HG02588 (cell line): Measurements from ENCODE around the gene DLG4.
"Not testable (repeated sequence)": the region's sequence is repeated elsewhere in the genome, so short reads cannot be mapped to it uniquely, and the experiment has no call there.

Source experiments
- ATAC-seq: cut with Tn5 transposase; IDR thresholded peaks from one replicate; pipeline ENCODE4 v1.9.1; 2021; ENCODE audit warnings: mild to moderate bottlenecking, moderate library complexity; ENCODE audit not compliant: unreplicated experiment

Gene DLG4

DNA sequence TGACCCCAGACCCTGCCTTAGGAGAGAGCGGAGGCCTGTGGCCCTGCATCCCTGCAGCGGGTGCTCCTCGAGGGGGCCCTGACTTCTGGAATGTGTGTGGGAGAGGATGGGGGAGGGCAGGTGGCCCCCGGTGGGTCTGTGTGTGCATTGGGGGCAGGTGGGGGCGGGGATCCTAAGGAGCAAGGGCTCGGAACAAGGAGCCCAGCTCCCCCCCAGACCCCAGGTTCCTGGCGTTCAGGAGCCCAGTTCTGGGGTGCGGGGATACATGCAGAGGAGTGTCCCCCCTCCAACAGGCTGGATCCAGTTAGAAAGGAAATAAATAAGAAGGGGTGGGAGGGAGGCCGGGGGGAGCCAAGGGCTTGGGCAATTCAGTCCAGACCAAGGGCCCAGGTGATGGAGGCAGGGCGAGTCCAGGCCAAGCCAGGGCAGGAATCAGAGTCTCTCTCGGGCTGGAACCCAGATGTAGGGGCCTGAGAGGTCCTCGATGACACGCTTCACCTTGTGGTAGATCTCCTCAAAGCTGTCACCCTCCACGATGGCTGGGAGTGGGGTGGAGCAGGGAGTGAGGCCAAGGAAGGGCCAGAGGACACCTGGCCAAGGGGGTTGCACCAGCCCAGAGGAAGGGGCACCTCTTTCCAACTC lies 29.2 kb downstream of the DLG4 start:
- no peak for ATAC-seq

GRCh38 chr17:7186241-7186640 lies 33.4 kb downstream of the DLG4 start:
- no peak for ATAC-seq

GRCh38 chr17:7184647-7185046 lies 35.0 kb downstream of the DLG4 start:
- ATAC-seq, result no peak

DNA sequence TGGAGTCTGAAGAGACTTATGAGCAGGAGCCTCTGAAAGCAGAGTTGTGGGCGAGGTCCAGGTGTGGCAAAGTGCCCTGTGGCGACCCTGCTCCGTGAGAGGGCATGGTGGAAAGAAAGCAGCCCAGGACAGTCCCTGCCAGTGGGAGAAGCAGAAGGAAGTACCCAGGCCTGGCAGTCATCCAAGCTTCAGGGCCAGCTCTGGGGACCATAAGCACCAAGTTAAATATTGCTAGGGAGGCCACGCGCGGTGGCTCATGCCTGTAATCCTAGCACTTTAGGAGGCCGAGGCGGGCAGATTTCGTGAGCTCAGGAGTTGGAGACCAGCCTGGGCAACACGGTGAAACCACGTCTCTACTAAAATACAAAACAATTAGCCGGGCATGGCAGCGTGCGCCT lies 35.5 kb downstream of the DLG4 start:
- no peak for ATAC-seq

DNA sequence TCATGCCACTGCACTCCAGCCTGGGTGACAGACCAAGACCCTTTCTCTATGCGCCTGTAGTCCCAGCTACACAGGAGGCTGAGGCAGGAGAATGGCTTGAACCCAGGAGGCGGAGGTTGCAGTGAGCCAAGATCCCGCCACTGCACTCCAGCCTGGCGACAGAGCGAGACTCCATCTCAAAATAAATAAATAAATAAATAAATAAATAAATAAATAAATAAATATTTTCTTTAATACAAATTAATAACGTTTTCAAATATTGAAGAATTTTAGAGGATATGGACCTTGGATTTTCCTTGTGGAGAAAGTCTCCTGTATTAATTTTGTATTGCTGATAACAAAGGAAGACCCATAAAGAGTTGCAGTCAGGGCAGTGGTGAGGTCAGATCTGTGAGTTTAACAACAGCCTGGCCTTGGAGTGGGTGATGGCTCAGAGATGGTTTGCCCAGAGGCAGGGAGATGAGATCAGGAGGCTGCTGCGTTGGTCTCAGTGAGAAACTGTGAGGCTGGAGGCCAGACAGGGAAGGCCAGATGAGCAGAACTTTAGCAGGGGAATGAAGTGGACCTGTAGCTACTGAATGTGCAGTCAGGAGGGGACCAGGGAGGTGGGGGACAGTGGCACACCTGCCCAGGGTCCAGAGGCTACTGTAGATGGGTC lies 36.1 kb downstream of the DLG4 start:
- ATAC-seq, result no peak

- not testable (repeated sequence) for ATAC-seq
These were observed 37.5 kb downstream of the DLG4 start for GRCh38 chr17:7182101-7182500.

DNA sequence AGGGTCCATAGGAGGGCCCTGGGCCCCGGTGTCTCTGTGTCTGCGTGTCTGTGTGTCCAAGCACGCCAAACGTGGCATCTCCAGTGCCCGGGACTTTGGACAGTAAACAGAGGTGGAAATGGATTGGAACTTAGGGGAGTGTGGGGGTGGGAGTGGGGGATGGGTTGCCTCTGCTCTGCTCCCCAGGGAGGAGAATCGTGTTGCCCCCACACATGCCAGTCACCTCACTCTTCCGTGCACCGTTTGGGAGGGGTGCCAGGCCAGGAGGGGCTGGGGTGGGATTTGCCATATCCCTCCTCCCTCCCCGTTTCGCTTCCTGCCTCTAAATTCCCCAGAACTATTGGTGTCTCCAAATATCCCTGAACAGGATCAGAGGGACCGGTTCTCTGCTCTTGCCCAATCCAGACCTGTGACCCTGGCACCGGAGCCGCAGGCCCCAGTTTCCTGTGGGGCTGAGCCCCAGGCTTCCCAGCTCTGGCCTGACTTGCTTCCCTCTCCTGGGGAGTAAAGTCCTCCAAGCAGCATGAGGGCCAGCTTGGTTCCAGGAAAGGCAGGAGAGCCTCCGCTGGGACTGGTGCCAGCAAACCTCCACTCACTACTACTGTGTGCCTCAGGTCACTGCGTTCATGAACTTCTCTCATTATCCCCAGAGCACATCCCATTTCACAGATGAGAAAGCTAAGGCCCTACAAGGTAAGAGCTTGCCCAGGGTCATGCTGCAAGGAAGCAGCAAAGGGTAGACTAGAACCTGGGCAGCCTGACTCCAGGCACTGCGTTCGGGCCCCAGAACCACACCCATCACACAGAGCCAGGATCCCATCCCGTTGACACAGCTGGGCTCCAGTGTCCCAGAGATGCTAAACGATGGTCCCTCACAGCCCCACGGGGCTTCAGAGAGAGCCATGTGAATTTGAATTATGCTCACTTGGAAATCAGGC lies 40.0 kb downstream of the DLG4 start, which contains the start of gene ASGR1:
TSS of gene ASGR1 (minus strand) at position 54 of the 938 bp plus-strand sequence. CDS start 807 bp downstream, outside the sequence.
- ATAC-seq, result no peak

- no peak for ATAC-seq
These were observed 40.7 kb downstream of the DLG4 start for GRCh38 chr17:7178973-7179316.

DNA sequence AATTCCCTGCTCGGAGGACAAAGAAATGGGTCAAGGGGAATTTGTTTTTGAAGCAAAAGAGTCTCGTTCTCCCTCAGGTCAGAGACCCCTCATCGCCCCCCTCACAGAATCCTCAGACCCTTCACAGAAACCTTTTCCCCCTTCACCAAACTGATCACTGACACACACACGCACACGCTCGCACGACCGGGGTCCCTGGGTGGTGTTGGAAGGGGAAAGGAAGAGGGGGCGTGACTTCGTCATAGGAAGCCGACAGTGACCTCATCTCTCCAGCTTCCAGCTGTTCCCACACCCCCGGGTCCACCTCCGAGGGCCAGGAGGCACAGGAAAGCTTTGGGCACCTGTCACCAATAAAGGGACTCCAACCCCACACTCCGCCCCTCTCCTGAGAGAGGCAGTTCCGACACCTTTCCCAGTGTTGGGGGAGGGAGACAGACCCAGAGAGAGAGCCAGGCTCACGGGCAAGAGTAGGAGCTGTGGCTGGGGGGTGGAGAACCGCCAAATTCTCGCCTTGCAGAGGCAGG lies 41.6 kb downstream of the DLG4 start:
- ATAC-seq, result no peak

DNA sequence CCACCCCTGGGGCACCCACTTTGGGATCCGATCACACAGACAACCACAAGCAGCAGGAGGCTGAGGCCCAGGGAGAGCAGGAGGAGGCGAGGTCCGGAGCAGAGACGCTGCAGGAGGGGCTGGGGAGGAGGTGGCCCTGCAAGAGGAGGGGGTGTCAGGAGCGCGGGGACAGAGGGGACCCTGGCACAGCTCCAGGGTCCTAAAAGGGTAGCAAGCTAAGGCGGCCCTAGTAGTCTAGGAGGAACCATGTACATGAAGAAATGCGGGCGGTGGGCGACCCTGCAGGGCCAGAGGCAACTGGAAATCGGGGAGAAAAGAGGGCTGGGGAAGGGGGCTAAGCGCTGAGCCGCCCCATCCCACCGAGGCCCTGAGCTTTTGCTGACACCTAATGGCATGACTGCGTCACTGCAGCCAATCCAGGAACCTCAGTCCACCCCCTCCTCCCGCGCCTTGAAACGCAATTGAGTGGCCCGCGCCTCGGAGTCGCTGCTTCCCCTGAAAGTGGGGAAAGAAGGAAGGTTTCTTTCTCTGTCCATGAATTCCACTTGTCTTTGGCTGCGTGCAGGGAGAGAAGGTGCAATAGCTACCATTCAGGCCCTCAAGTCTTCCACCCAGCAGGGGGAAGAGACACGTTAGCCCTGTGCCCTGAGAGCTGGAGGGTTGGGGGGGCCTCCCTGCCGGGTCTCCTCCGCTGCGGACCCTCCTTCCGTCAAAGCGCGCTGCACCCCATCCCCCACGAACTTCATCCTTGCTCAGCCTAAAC lies 42.3 kb downstream of the DLG4 start:
- no peak for ATAC-seq

GRCh38 chr17:7176841-7177190 lies 42.8 kb downstream of the DLG4 start:
- no peak for ATAC-seq

- ATAC-seq, result no peak
These were observed 43.4 kb downstream of the DLG4 start for GRCh38 chr17:7176107-7176840.

DNA sequence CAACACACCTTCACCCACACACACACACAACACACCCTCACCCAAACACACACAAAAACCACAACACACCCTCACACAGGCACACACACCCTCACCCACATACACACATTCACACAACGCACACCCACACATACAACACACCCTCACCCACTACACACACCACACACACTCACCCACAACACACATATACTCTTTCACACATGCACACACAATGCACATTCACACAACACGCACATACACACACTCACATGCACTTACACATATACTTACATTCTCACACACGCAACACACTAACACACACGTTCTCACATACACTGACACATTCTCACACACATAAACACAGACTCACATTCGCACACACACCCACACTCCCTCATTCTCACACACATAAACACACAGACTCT lies 44.3 kb downstream of the DLG4 start:
- no peak for ATAC-seq

- no peak for ATAC-seq
These were observed 44.9 kb downstream of the DLG4 start for GRCh38 chr17:7174603-7175326.

- no peak for ATAC-seq
These were observed 45.7 kb downstream of the DLG4 start for GRCh38 chr17:7173687-7174602.

GRCh38 chr17:7172522-7173191 lies 47.0 kb downstream of the DLG4 start:
- ATAC-seq, result not testable (repeated sequence)

DNA sequence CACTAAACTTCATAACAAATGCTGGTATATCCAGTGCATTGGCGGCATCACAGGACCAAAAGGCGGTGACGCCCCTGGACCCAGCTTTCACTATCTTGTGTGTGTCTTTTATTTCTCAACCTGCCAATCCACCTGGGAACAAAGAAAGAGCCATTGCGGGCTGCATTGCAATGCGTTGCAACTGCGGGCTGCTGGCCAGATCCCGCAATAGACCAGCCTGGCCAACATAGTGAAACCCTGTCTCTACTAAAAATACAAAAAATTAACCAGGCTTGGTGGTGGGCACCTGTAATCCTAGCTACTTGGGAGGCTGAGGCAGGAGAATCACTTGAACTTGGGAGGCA lies 50.1 kb downstream of the DLG4 start:
- ATAC-seq, result not testable (repeated sequence)
